Natural killer cell (primary cell): Measurements from ENCODE around the gene CCDC50. TPM values are rescaled to one million over a fixed set of nuclear protein-coding genes. Genes with fewer than 3 reads are reported as not detected.

Experiments
- ATAC-seq, 3 donors: fragments of 150-1000 bp in 2 of 3; fragments of 200-7000 bp in 1 of 3; cut with Tn5 transposase; 1 replicate in 1 of 3; 2 replicates in 2 of 3; pipeline ENCODE4 v1.10.0; 2021; ENCODE audit warnings: mild to moderate bottlenecking in 2 of 3, moderate library complexity in 2 of 3
- DNase-seq, 2 donors: peaks; one replicate each; pipeline versions ENCODE4 v3.0.0 to v3.0.0-alpha.2; 2013 to 2021; ENCODE audit warnings: mixed read lengths in 1 of 2
- H3K27ac ChIP-seq: one replicate; pipeline ENCODE4 v1.5.1; 2013; ENCODE audit warnings: mild to moderate bottlenecking, low read length
- H3K27me3 ChIP-seq: one replicate; pipeline ENCODE4 v1.6.1; 2013; ENCODE audit warnings: low read length; ENCODE audit not compliant: control insufficient read depth, insufficient read depth
- H3K36me3 ChIP-seq: one replicate; pipeline ENCODE4 v1.6.1; 2013; ENCODE audit warnings: low read length; ENCODE audit not compliant: control insufficient read depth, insufficient read depth
- H3K4me1 ChIP-seq: one replicate; pipeline ENCODE4 v1.6.1; 2013; ENCODE audit warnings: low read length; ENCODE audit not compliant: control insufficient read depth, insufficient read depth
- H3K4me3 ChIP-seq: one replicate; pipeline ENCODE4 v1.5.1; 2013; ENCODE audit warnings: low read length
- H3K9me3 ChIP-seq: one replicate; pipeline ENCODE4 v1.6.1; 2013; ENCODE audit warnings: low read length; ENCODE audit not compliant: control insufficient read depth, insufficient read depth
- H3K27ac Mint-ChIP-seq, 2 donors: one replicate each; pipeline ENCODE4 v1.8.0; 2022; ENCODE audit warnings: mild to moderate bottlenecking in 2 of 2, mixed read lengths in 2 of 2, moderate library complexity in 1 of 2
- H3K27me3 Mint-ChIP-seq, 2 donors: one replicate each; pipeline ENCODE4 v1.8.0; 2022; ENCODE audit warnings: low read depth in 2 of 2, mixed read lengths in 2 of 2
- H3K36me3 Mint-ChIP-seq: one replicate; pipeline ENCODE4 v1.8.0; 2022; ENCODE audit warnings: mixed read lengths
- H3K4me1 Mint-ChIP-seq, 2 donors: one replicate each; pipeline ENCODE4 v1.8.0; 2022; ENCODE audit warnings: mixed read lengths in 2 of 2
- H3K4me3 Mint-ChIP-seq: one replicate; pipeline ENCODE4 v1.8.0; 2022; ENCODE audit warnings: mild to moderate bottlenecking, moderate library complexity, mixed read lengths
- H3K9me3 Mint-ChIP-seq, 2 donors: one replicate each; pipeline ENCODE4 v1.8.0; 2022; ENCODE audit warnings: mixed read lengths in 2 of 2
- CTCF ChIP-seq: fragments of 200-600 bp; IDR thresholded peaks from one replicate; pipeline ENCODE4 v1.8.0; 2022; ENCODE audit warnings: antibody characterized with exemption
- WGBS: methylation state at CpG from one replicate; pipeline ENCODE4 v1.1.7; 2013; ENCODE audit warnings: missing lambda C conversion rate; ENCODE audit not compliant: insufficient coverage; 5-methylcytosine and 5-hydroxymethylcytosine counted together
- intact Hi-C: fragments of 100-400 bp; cut with micrococcal nuclease; formaldehyde crosslinking; loops from one replicate; pipeline ENCODE4 v1.14.2; 2022
- total RNA-seq, 4 donors: library from RNA; stranded (reverse); fragments of 120-200 nt in 1 of 4; gene quantifications; one replicate each; pipeline versions ENCODE4 v1.2.3 to v1.2.4, GENCODE V29; 2013 to 2022

Gene CCDC50
- total RNA-seq, 3 donors from 2014 or later (not counting 1 experiment from before 2014, with no cell fraction given): 19.9 to 27.3 (median 22.6) TPM

DNA sequence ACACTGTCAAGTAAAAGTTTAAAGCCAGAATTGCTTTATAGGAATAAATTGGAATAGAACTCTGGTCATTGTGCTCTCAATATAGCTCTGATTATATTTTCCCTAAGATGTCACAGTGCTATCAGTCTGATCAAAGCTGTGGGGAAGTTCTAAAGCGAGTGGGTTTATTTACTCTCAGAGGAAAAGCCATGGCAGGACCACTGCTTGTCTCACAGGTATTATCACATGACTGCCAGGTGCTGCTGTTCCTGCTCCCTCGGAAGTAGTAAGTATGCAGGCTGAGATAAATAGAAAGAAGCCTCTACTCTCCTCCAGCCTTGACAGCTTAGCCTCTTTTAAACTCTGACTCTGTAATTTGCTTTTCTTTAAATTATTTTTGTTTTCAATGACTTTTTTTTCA lies 50.3 kb downstream of the CCDC50 start:
- Mint-ChIP-seq H3K36me3 (peaks cover 16% of the 10 kb centered on the region), H3K27ac (no peak overlapping the region), H3K4me3 (no peak overlapping the region), H3K9me3 (no peaks in the 10 kb centered on the region), H3K27me3 (no peaks in the 10 kb centered on the region), H3K4me1 (peaks cover 7 to 14% of the 10 kb centered on the region in 2 donors)
- WGBS: 71% methylated on average over 2 of the region's 2 CpGs
- H3K9me3 ChIP-seq: no peaks in the 10 kb centered on the region
- intact Hi-C loops: no loop called here
- no peak overlapping the region for H3K4me3 ChIP-seq
- DNase-seq: no peak
- H3K4me1 ChIP-seq: no peaks in the 10 kb centered on the region
- no peaks in the 10 kb centered on the region for H3K27me3 ChIP-seq
- no peak overlapping the region for H3K27ac ChIP-seq
- peaks cover 25% of the 10 kb centered on the region for H3K36me3 ChIP-seq
- no peak for TF ChIP-seq CTCF
- no peak for ATAC-seq

- no peaks in the 10 kb centered on the region for H3K9me3 ChIP-seq
- intact Hi-C loops: no loop called here
- H3K36me3 Mint-ChIP-seq: peaks cover 16% of the 10 kb centered on the region
- 88% methylated on average over 2 of the region's 2 CpGs for WGBS
- no peak for TF ChIP-seq CTCF
- no peaks in the 10 kb centered on the region for H3K27me3 Mint-ChIP-seq
- H3K9me3 Mint-ChIP-seq: no peaks in the 10 kb centered on the region
- no peaks in the 10 kb centered on the region for H3K4me1 ChIP-seq
- peaks cover 25% of the 10 kb centered on the region for H3K36me3 ChIP-seq
- H3K4me1 Mint-ChIP-seq: peaks cover 7 to 14% of the 10 kb centered on the region in 2 donors
- H3K4me3 Mint-ChIP-seq: no peak overlapping the region
- H3K27me3 ChIP-seq: no peaks in the 10 kb centered on the region
- ATAC-seq: no peak
- no peak overlapping the region for H3K27ac ChIP-seq
- no peak overlapping the region for H3K4me3 ChIP-seq
- no peak for DNase-seq
- H3K27ac Mint-ChIP-seq: no peak overlapping the region
Measured at GRCh38 chr3:191380001-191380400, 50.8 kb downstream of the CCDC50 start.

GRCh38 chr3:191381303-191381702 lies 52.1 kb downstream of the CCDC50 start:
- H3K9me3 ChIP-seq: no peaks in the 10 kb centered on the region

More at GRCh38 chr3:191381303-191381702, 52.1 kb downstream of the CCDC50 start:
- Histone ChIP-seq H3K4me1 (no peaks in the 10 kb centered on the region), H3K36me3 (peaks cover 25% of the 10 kb centered on the region), H3K4me3 (no peak overlapping the region), H3K27ac (no peak overlapping the region), H3K27me3 (no peaks in the 10 kb centered on the region)
- Mint-ChIP-seq H3K4me1 (peaks cover 6 to 13% of the 10 kb centered on the region in 2 donors), H3K27ac (no peak overlapping the region), H3K9me3 (no peaks in the 10 kb centered on the region), H3K4me3 (no peak overlapping the region), H3K27me3 (no peaks in the 10 kb centered on the region), H3K36me3 (peaks cover 16% of the 10 kb centered on the region)
- ATAC-seq (no peak), DNase-seq (no peak)
- TF ChIP-seq CTCF: no peak
- intact Hi-C loops: no loop called here
- 92% methylated on average over 7 of the region's 7 CpGs for WGBS
